Stimulated activated CD8-positive, alpha-beta memory T cell treated with anti-CD3 and anti-CD28 coated beads, Interleukin-2, amount 100 ng/mL, for 48 hours (primary cell): ENCODE results near the gene SBF2.

ENCODE experiments used
- DNase-seq, 2 donors: peaks; one replicate each; pipeline ENCODE4 v3.0.0-alpha.2; 2020; ENCODE audit warnings: low read depth in 2 of 2

The SBF2 gene

DNA sequence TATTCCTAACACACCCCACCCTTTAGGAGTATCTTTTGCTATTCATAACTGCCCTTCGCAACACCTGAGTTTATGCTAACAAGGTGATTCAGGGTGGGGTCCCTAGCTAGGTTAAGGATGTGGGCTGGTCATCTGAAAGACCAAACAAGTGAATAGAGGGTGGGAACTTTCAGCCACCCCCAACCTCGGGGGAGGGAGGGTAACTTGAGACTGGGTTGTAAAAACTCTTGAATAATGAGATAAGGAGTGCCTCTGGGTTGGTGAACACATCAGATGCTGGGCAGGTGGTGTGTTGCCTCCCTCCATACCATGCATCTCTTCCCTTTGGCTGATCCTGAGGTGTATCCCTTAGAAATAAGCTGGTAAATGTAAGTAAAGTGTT lies 518.6 kb downstream of the SBF2 start:
- DNase-seq: no peak

DNA sequence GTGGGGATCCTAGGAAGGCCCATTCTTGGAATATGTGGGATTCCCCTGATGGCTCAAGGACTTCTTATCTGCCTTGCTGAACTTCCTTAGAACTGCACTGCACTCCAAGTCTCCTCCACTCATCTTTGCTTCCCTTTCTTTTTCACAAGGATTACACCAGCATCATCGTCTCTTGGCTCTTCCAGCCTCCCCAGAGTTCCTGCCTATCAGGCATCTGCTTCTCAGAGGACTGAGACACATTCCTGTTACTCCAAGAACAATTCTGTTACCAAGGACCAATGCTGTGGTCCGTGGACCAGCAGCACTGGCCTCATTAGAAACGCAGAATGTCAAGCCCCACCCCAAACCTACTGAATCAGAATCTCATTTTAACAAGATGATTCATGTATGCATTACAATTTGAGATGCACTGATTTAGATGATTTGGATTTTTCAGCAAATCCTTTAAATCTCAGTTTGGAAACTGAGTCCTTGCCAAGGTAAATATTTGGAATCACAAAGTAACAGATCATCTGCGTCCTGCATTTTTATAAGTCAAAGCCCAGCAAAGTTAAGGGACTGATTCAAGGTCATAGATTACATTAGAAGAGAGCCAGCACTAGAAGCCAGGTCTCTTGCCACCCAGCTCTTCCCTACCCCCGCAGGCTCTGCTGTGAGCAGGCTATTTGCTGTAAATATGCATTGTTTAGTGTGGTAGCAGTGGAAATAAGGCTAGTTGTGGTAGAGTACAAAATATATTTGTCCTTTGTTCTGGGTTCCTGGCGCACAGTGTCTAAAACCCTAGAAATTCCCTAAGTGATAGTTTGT lies 519.2 kb downstream of the SBF2 start:
- no peak for DNase-seq

DNA sequence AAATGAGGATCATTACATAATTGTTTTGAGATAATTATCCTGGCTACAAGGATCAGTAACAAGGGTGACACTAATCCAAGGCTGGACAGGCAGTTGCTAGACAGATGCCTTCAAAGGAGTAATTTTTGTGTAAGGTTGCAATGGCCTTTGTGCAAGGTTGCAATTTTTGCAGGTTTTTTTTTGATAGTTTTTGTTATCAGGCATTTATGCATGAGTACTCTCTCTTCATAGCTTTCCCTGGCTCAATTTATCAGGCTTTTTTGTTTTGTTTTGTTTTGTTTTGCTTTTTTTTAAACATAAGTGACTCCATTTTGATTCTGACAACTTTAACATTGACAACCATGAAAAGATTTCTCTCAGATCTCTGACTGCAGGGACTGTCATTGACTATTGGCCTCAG lies 519.9 kb downstream of the SBF2 start:
- DNase-seq: no peak

DNA sequence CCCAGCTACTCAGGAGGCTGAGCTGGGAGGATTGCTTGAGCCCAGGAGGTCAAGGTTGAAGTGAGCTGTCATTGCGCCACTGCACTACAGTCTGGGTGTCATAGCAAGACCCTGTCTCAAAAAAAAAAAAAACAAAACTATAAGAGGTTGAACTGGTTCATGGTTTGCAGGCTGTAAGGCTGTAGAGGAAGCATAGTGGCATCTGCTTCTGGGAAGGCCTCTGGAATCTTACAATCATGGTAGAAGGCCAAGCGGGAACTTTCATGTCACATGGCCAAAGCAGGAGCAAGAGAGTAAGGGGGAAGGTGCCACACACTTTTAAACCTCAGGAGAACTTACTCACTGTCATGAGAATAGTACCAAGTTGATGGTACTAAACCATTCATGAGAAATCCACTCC lies 520.5 kb downstream of the SBF2 start:
- no peak for DNase-seq

DNA sequence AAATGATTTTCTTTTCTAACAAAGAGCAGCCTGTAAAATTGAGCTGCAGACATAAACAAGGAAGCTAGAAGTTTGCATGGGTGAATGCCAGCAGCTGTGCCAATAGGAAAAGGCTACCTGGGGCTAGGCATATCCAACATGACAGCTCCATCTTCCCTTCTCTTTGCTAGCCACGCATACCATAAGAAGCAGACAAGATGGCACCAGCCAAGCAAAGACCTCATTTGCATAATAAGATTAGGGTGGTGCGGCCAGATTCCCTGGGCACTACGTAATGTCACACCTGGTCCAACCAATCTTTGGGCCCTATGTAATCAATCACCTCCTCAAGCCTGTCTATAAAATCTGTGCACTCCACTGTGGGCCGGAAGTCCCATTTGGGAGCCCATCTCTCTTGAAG lies 521.8 kb downstream of the SBF2 start:
- DNase-seq: no peak

DNA sequence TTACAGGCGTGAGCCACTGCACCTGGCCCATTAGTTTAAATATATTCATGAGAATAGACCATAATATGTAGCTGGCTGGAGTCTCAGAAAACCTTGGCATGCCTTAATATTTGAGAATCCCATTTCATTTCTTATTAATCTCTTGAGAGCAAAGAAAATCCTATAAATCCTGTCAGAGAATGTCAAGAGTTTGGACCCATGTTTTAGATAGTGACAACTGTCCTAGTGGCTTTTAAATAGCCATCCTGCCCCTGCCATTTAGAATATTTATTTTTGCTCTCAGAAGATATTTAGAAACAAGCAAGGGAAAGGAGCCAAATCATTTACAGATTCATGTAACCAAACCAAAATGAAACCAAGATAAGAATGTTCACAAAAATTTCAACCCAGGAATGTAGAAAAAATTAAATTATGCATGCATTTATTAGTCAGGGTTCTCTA lies 522.9 kb downstream of the SBF2 start:
- DNase-seq: no peak

DNA sequence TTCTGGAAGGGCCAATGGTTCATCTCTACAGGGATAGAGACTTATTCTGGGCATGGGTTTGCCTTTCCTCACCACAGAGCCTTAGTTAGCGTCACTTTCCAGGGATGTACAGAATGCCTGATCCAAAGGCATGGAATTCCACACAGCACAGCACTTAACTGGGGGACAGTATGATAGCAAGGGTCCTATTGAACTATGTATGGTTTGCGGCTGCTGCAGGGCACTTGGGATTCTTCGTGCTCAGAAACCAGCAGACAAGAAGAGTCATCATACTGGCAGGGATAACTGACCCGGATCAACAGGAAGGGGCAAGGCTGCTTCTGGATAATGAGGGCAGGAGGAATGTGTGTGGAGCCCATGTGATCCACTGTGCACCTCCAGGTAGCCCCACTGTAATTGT lies 524.4 kb downstream of the SBF2 start:
- DNase-seq: no peak

DNA sequence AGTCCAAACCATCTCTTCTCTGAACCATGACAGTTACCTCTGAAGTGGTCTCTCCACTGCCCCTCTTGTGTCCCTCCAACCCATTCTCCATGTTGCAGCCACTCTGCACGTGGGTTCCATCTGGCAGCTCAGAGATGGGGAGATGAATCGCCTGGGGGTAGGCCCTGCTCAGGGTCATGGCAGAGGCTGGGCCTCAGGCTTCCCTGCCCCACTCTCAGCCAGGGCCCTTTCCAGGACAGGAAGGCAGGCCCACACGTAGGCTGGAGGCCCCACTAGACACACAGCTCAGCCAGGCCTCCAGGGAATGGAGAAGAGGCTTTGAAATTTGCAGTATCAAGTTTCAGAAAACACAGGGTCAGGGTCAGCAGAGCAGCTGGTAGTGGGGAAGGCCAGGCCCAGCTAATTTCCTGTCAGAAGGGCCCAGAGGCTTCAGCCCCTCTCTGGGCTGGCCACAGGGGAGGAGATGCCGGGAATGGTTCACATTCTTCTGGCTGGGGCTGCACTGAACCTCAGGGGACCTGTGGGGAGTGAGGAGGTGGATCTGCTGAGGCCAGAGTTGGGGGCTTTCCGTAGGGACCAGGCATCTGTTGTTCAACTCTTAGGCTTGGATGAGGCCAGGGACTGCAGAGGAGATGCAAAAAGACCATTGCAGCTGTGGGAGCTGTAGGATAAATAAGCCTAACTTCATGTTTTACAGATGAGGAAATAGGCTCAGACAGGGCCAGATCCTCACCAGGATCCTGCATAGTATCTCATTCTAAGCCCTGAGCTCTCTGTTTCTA lies 528.5 kb downstream of the SBF2 start:
- no peak for DNase-seq

DNA sequence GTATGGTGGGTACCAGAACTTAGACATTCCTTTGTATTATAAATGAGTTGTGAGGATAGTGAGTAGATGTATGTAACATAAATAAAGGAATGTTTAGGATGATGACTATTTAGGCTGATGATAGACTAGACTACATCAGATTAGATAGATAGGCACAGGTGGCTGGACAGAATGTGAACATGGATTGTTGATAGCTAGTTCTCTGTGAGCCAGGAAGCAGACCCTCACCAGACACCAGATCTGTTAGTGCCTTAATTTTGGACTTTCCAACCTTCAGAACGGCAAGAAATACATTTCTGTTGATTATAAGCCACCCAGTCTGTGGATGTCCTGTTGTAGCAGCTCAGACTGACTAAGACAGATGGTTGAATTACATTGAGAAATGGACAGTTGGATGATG lies 530.7 kb downstream of the SBF2 start:
- DNase-seq: no peak

DNA sequence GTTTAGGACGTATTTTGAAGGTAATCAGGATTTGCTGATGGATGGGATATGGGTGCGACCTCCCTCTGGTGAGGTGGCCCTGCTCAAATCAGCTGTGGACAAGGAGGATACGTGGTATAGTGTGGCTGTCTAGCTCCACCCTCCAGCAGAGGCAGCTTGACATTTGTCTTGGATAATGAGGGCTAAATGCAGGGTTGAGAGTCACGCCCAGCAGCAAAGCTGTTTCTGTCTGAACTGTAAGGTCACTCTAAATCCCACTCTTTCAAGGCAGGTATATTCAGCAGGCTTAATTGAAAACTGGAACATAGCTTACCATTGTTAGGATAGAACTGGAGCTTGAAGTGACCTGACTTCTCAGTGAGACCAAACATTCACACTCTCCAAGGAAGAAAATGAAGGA lies 531.5 kb downstream of the SBF2 start:
- DNase-seq: no peak

DNA sequence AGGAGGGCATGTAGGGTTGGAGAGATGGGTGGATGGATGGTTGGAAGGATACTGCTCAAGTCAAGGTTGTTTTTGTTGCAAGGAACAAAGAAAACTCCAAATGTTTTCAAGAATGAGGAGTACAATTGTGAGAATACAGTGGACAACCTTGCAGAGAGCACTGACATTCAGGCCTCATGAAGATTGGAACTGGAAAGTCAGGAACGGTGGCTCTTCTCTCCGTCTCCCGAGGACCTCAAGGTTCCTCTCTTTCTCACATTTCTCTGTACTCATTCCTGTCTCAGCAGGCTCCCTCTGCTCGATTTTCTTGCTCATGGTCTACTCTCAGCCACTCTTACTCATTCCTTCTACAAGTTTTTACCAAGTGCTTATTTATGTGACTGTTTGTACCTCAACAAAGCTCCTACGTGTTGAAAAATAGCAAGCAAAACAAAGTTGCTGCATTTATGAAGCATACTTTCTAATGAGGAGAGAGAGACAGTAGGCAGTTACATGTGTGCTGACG lies 532.5 kb downstream of the SBF2 start:
- no peak for DNase-seq

DNA sequence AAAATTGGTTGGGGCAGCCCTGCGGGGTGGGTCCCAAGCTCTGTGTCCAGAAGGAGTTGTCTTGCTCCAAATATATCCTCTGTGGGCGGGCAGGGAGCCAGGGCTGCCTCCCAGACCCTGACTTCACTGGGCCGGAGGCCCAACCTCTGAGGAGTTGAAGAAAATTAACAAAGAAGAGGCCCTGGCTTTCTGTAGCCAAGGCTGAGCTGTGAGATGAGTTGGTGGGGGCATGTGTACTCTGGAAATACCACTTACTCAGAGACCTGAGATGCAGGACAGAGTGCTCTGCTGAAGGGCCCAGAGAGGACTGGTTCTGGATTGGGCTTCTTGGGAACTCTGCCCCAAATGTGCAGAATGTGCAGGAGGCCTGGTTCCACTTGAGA lies 533.8 kb downstream of the SBF2 start:
- DNase-seq: no peak

DNA sequence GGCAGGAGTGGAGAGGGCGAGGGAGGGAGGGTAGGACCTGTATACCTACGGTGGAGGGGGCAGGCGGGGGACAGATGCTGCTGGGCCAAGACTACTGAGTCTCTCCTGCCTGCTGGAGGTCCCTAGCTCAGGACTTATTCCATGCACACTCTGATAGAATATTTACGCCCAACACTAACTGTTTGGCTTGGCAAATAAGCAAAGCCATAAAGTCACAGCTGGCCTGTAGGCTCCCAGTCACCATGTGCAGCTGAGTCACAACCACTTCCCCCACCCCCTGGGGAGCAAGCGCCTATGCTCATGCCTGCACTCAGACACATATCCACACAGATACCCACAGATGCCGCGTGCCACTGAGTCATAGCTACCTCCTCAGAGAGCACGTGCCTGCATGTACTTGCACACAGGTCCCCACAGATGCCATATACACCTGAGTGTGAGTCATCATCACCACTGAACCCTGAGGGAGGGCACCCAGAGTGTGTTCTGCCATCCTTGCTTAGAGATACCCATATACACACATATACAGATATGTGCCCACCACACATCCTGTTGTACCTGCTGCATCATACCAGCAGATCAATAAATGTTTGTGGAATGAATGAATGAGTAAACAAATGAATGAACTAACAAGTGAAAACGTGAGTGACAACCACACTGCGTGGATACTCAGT lies 534.4 kb downstream of the SBF2 start:
- peak; percentile 76 to 88 for DNase-seq

DNA sequence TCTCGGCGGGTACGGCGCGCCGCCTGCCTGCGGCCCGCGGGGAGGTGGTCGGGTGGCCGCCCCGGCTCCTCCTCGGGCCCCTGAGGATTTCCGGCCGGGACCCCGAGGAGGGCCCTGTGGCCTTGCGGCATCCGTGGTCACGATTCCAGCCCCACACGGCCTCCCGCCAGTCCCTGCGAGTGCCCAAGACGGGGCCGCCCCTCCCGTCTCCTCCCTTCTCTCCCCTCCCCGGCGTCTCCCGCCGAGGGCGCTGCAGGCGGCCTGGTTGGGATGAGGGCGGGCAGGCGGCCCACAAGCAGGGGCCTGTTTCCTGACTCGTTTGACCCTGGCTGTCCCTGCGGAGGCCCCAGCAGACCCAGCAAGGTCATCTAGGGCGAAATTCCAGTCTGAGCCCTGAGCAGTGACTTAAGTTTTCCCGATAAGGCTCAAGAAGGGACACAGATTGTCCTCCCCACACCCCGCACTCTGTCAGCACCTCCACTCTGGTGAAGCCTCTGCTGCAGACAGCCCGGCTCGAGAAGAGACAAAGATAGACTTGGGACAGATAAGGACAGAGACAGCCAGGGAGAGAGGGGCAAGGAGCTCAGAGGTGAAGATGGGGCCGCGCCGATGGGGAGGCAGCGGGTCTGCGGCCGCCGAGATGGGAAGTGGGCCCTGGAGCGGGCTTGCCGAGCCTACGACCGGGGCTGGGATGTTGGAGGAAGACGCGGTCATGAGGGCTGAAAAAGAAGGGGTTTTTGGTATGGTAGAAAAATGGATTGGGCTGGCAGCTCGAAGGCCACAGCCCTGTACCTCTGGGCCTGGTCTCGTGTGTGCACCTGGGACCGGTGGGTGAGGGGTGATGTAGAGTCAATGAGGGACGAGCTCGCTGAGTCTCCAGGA lies 535.1 kb downstream of the SBF2 start:
- peak; percentile 48 to 50 for DNase-seq

DNA sequence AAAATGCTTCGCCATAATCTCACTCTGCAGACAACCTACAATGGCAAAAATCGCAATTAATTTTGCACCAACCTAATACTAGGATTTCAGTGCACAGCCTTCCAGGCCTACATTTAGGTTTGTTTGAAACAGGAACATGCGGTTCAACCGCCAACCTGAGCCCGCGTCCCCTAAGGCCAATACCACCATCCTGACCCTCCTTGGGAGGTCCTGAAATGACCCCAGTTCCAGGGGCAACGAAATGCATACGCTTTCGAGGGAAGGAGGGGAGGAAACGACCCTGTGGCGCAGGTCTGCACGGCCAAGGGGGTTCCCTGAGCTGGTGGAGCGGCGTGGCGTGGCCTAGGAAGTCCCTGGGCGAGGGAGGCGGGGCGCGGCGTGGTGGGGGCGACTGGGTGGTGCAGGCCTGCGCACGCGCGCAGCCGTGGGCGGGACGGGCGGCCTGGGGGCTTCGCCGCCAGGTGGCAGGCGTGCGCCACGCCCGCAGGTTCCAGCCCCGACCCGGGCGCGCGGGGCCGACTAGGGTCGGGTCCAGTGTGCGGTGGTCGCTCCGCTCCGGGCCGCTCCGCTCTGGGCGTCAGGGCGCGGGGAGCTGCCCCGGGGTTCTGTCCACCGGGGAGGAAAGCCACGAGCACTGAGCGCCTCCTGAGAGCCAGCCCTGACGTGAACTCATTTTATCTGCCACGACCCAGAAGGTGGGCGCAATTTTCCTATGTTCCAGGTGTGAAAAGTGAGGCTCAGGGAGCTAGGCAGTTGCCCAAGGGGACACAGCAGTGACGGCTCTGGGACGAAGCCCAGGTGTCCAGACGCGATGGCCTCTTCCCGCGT lies 536.0 kb downstream of the SBF2 start:
- DNase-seq: peak; percentile 89 to 93

DNA sequence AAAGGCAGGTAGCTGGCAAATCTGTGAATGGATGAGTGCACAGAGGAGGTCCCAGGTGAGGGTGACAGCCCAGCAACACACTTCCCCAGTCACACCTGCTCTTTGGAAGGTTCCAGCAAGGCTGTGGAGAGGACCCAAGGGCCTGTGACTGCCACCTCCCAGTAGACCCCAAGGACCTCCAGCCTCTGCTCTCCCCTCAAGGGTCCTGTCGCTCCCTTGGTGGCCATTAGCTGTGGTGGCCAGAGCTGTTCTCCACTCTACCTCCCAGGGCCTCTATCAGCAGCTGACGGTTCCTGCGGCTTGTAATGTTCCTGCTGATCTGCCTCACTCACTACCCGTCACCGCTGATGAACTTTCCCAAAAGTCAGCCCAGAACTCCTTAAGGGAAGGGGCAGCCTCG lies 537.1 kb downstream of the SBF2 start:
- no peak for DNase-seq

DNA sequence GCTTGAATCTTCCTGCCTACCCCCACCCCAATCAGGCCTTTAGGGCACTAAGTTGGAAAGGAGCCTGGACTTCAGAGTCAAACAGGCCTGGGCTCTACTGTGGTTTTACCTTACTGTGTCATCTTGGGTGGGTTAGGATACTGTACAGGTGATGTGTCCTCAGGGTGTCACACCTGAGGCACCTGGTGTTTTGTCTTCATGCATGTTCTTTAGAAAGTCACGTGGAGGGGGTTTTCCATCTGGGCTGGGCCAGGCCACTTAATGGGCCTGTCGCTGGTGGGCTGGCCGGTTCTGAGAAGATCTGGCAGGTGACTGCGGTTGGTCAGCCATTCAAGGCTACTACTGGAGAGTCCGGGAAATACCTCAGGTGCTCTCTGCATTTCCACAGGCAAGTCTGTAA lies 537.6 kb downstream of the SBF2 start:
- no peak for DNase-seq

DNA sequence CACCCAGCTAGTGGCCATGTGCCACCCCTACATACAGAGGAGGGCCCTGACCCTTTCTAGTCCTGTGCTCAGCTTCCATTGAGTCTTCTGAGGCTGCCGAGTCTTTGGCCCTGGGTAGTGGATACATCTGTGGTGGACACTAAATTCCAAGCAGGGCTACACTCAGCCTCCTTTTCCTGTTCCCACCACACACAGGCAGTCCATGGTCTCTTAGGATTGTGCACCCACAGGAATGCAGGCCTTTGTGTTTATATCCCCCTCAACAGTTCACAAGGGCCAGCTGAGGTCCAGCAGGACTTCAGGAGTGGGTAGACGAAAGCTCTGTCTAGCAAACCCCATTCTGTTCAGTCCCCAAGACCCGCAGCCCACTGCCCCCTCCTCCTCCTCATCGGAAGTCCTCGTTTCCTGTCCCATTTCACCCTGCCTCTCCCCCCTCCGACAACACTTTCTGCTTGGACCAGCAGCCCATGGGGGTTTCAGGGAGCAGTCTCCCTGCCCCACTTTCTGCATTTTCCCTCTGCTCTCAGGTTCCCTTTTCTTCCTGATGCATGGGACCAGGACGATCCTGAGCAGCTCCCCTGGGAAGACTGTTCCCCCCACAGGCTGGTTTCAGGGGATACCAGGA lies 538.3 kb downstream of the SBF2 start:
- no peak for DNase-seq

DNA sequence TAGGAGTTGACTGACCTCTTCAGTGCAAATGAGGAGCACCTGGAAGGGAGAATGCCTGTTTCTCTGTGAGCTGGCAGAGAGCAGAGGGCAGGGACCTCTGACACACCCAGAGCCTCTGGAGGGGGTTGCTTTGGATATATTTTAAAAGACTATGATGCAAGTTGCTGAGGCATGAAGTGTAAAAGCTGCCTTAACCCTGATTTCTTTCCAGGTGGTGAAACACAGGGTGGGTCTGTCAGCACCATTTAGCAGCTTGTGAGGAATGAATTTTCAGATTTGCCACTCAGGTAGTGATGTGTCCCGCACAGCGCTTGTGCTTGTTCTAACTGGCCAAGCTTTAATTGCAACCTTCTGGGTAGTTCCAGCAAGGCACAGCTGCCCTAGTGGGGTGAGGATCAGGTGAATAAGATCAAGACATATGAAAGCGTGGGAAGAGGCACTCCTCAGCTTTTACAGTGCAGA lies 540.0 kb downstream of the SBF2 start:
- no peak for DNase-seq

DNA sequence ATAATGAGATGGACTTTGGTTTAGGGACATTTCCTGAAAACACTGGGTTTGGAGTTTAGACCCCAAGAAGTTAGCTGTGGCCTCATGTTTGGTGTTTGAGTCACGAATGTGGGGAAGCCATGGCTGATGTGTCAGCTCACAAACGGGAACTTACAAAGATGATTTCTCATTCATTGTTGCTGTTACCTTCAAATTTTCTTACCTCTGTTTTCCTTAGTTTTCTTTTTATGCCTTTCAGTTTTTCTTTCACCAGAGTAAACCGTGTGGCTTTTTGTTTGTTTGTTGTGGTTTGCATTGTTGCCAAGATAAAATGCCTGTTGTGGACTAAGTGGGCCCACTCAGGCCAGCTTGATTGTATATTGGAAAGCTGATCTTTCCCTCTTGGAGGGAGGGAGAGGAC lies 541.0 kb downstream of the SBF2 start:
- peak in 1 of 2 donors; percentile 5 for DNase-seq
